GM12878 (cell line): ENCODE results near the gene TMEM217. TPM values are rescaled to one million over a fixed set of nuclear protein-coding genes. Genes with fewer than 3 reads are reported as not detected.

Experiments used
- CBFB ChIP-seq: IDR thresholded peaks from 2 replicates; pipeline ENCODE4 v1.6.1; 2016; ENCODE audit warnings: antibody characterized with exemption, low read depth
- RAD21 ChIP-seq: IDR thresholded peaks from 2 replicates; pipeline ENCODE4 v1.6.1; 2011; ENCODE audit warnings: mild to moderate bottlenecking, low read depth, low read length, moderate library complexity; ENCODE audit not compliant: insufficient read depth
- SP1 ChIP-seq: IDR thresholded peaks from one replicate; pipeline ENCODE4 v1.6.1; 2011; ENCODE audit warnings: low read depth, low read length
- TBL1XR1 ChIP-seq: IDR thresholded peaks from 2 replicates; pipeline ENCODE4 v1.6.1; 2012; ENCODE audit warnings: low read depth, low read length, improper control_type of control experiment
- polyA plus RNA-seq, 11 experiments: library from polyadenylated mRNA; depleted of rRNA in 4 of 11; unstranded in 6 of 11; stranded (reverse) in 5 of 11; fragments of >200 nt; fragmentation: Nextera tagmentation in 4 of 11; fragmentation: Illumina TruSeq in 1 of 11; extraction: Ambion mirVana in 4 of 11; extraction: Trizol in 1 of 11; gene quantifications; 1 replicate in 1 of 11; 2 replicates in 10 of 11; pipeline versions ENCODE4 v1.2.1 to v1.2.3, GENCODE V29; 2011 to 2016; ENCODE audit warnings: inconsistent platforms in 2 of 11, missing spikeins in 2 of 11, low read depth in 1 of 11
- total RNA-seq, 4 experiments: library from RNA; depleted of rRNA in 3 of 4; stranded (reverse); fragments of >200 nt in 3 of 4; fragmentation: Illumina TruSeq in 1 of 4; extraction: Trizol in 1 of 4; gene quantifications; 2 replicates each; pipeline versions ENCODE4 v1.2.1 to v1.2.3, GENCODE V29; 2013 to 2021
- TF ChIP-seq, protein P1 (sequence below): IDR thresholded peaks from 2 replicates; pipeline ENCODE4 v1.6.1; 2011; ENCODE audit warnings: low read depth, low read length, improper control_type of control experiment, borderline replicate concordance
- TF ChIP-seq, protein P2 (sequence below): fragments of 450-650 bp; conservative IDR thresholded peaks from 2 replicates; pipeline ENCODE4 v1.6.1; 2017; ENCODE audit warnings: mild to moderate bottlenecking, moderate library complexity
- TF ChIP-seq, protein P3 (sequence below): IDR thresholded peaks from 2 replicates; pipeline ENCODE4 v1.6.1; 2011; ENCODE audit warnings: low read depth, mild to moderate bottlenecking, low read length, moderate library complexity, borderline replicate concordance; ENCODE audit errors: extremely low read depth
- TF ChIP-seq, protein P4 (sequence below): fragments of 450-650 bp; formaldehyde crosslinking; IDR thresholded peaks from 2 replicates; pipeline ENCODE4 v1.4.0; 2020; ENCODE audit warnings: mild to moderate bottlenecking, moderate library complexity

The TMEM217 gene
- total and polyA plus RNA-seq, 10 of the 15 experiments (the other 5 are each of a cell fraction or from before 2014, with no cell fraction given) = 1.3 to 4.5 (median 2.3) TPM

DNA sequence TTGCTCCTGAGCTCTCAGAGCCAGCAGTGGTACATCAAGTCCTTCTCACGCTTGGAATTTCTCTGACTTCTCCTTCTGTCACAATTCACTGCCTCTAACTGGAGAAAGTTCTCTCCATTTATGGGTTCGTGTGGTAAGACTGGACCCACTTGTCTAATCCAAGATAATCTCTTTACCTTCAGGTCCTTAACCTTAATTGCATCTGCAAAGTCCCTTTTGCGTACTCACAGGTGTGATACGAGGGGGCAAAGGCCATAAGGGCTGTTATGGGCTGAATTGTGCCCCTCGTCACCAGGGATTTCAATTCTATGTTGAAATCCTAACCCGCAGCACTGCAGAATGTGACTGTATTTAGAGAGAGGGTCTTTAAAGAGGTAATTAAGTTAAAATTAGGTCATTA lies 27.8 kb downstream of the TMEM217 start (continued):
- TF ChIP-seq, protein P1, sequence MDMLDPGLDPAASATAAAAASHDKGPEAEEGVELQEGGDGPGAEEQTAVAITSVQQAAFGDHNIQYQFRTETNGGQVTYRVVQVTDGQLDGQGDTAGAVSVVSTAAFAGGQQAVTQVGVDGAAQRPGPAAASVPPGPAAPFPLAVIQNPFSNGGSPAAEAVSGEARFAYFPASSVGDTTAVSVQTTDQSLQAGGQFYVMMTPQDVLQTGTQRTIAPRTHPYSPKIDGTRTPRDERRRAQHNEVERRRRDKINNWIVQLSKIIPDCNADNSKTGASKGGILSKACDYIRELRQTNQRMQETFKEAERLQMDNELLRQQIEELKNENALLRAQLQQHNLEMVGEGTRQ = no peak
- TF ChIP-seq TBL1XR1 = no peak
- TF ChIP-seq, protein P2, sequence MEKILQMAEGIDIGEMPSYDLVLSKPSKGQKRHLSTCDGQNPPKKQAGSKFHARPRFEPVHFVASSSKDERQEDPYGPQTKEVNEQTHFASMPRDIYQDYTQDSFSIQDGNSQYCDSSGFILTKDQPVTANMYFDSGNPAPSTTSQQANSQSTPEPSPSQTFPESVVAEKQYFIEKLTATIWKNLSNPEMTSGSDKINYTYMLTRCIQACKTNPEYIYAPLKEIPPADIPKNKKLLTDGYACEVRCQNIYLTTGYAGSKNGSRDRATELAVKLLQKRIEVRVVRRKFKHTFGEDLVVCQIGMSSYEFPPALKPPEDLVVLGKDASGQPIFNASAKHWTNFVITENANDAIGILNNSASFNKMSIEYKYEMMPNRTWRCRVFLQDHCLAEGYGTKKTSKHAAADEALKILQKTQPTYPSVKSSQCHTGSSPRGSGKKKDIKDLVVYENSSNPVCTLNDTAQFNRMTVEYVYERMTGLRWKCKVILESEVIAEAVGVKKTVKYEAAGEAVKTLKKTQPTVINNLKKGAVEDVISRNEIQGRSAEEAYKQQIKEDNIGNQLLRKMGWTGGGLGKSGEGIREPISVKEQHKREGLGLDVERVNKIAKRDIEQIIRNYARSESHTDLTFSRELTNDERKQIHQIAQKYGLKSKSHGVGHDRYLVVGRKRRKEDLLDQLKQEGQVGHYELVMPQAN = no peak
- TF ChIP-seq, protein P3, sequence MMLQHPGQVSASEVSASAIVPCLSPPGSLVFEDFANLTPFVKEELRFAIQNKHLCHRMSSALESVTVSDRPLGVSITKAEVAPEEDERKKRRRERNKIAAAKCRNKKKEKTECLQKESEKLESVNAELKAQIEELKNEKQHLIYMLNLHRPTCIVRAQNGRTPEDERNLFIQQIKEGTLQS = no peak
- TF ChIP-seq RAD21 = no peak
- TF ChIP-seq CBFB = no peak
- TF ChIP-seq, protein P4, sequence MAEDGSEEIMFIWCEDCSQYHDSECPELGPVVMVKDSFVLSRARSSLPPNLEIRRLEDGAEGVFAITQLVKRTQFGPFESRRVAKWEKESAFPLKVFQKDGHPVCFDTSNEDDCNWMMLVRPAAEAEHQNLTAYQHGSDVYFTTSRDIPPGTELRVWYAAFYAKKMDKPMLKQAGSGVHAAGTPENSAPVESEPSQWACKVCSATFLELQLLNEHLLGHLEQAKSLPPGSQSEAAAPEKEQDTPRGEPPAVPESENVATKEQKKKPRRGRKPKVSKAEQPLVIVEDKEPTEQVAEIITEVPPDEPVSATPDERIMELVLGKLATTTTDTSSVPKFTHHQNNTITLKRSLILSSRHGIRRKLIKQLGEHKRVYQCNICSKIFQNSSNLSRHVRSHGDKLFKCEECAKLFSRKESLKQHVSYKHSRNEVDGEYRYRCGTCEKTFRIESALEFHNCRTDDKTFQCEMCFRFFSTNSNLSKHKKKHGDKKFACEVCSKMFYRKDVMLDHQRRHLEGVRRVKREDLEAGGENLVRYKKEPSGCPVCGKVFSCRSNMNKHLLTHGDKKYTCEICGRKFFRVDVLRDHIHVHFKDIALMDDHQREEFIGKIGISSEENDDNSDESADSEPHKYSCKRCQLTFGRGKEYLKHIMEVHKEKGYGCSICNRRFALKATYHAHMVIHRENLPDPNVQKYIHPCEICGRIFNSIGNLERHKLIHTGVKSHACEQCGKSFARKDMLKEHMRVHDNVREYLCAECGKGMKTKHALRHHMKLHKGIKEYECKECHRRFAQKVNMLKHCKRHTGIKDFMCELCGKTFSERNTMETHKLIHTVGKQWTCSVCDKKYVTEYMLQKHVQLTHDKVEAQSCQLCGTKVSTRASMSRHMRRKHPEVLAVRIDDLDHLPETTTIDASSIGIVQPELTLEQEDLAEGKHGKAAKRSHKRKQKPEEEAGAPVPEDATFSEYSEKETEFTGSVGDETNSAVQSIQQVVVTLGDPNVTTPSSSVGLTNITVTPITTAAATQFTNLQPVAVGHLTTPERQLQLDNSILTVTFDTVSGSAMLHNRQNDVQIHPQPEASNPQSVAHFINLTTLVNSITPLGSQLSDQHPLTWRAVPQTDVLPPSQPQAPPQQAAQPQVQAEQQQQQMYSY (CRISPR knock-in tag) = no peak
- TF ChIP-seq SP1 = no peak
